H1 (cell line): ENCODE results near the gene ADTRP. TPM values are rescaled to one million over a fixed set of nuclear protein-coding genes. Genes with fewer than 3 reads are reported as not detected.

Experiments used
- CTCF ChIA-PET: fragments of 300-600 bp; sonication (Branson Sonifier 250); formaldehyde crosslinking; loops from one replicate; lab custom pipeline; 2021; ENCODE audit not compliant: partially characterized antibody; lab: Charles Lee
- POLR2A ChIA-PET: fragments of 300-600 bp; sonication (Branson Sonifier 250); formaldehyde crosslinking; loops from one replicate; lab custom pipeline; 2021; ENCODE audit warnings: inconsistent platforms; ENCODE audit not compliant: partially characterized antibody; lab: Charles Lee
- DNase-seq, 2 experiments: peaks; one replicate each; pipeline versions ENCODE4 v3.0.0 to v3.0.0-alpha.2; 2010 to 2022; ENCODE audit warnings: low spot score in 2 of 2, low read depth in 1 of 2, mixed read lengths in 1 of 2
- FAIRE-seq: peaks from 2 replicates; lab custom pipeline; 2011; peaks lifted over from hg19 to GRCh38; lab: Jason Lieb, UNC
- H2AFZ ChIP-seq: 2 replicates; pipeline ENCODE4 v1.8.1; 2012; ENCODE audit warnings: low read length, inconsistent platforms
- H2AK5ac ChIP-seq: 2 replicates; pipeline ENCODE4 v1.6.1; 2013; ENCODE audit warnings: low read depth, low read length
- H2BK120ac ChIP-seq: replicated peaks from 2 replicates; pipeline ENCODE3; 2013; ENCODE audit warnings: low read depth, low read length, inconsistent platforms
- H2BK12ac ChIP-seq: 2 replicates; pipeline ENCODE4 v1.6.1; 2013; ENCODE audit warnings: low read depth, low read length
- H2BK15ac ChIP-seq: 2 replicates; pipeline ENCODE4 v1.6.1; 2013; ENCODE audit warnings: low read length
- H2BK20ac ChIP-seq: 2 replicates; pipeline ENCODE4 v1.6.1; 2013; ENCODE audit warnings: low read length
- H2BK5ac ChIP-seq: 2 replicates; pipeline ENCODE4 v1.6.1; 2013; ENCODE audit warnings: low read depth, low read length
- H3K14ac ChIP-seq: 2 replicates; pipeline ENCODE4 v1.6.1; 2013; ENCODE audit warnings: inconsistent platforms; ENCODE audit not compliant: insufficient read length
- H3K18ac ChIP-seq: 2 replicates; pipeline ENCODE4 v1.6.1; 2013; ENCODE audit warnings: low read length; ENCODE audit errors: extremely low read depth
- H3K23ac ChIP-seq: 2 replicates; pipeline ENCODE4 v1.6.1; 2013; ENCODE audit warnings: inconsistent platforms; ENCODE audit not compliant: insufficient read length
- H3K23me2 ChIP-seq: 2 replicates; pipeline ENCODE4 v1.6.1; 2013; ENCODE audit warnings: low read depth, low read length
- H3K27ac ChIP-seq: 2 replicates; pipeline ENCODE4 v1.6.1; 2011; ENCODE audit warnings: low read depth, low read length, inconsistent platforms
- H3K27me3 ChIP-seq, 4 experiments: replicated peaks in 1 of 4; 1 replicate in 1 of 4; 2 replicates in 3 of 4; pipeline versions ENCODE4 v1.6.1 to v1.8.1; 2011 to 2013; ENCODE audit warnings: low read length in 3 of 4, mild to moderate bottlenecking in 3 of 4, inconsistent platforms in 2 of 4, mixed read lengths in 2 of 4, moderate library complexity in 1 of 4; ENCODE audit not compliant: control insufficient read depth in 3 of 4, insufficient read depth in 3 of 4; ENCODE audit errors: extremely low read depth in 1 of 4
- H3K36me3 ChIP-seq, 4 experiments: 2 replicates each; pipeline versions ENCODE4 v1.6.1 to v1.8.1; 2011 to 2013; ENCODE audit warnings: mild to moderate bottlenecking in 4 of 4, low read length in 3 of 4, moderate library complexity in 2 of 4, control low read depth in 1 of 4, inconsistent platforms in 1 of 4; ENCODE audit not compliant: insufficient read depth in 4 of 4, control insufficient read depth in 2 of 4
- H3K4ac ChIP-seq: replicated peaks from 2 replicates; pipeline ENCODE3; 2013; ENCODE audit warnings: low read length, low read depth, mixed read lengths, inconsistent platforms; ENCODE audit not compliant: insufficient read length
- H3K4me1 ChIP-seq, 4 experiments: replicated peaks in 1 of 4; 1 replicate in 1 of 4; 2 replicates in 3 of 4; pipeline versions ENCODE4 v1.6.1 to v1.8.1; 2011 to 2013; ENCODE audit warnings: low read length in 3 of 4, inconsistent platforms in 2 of 4, mixed read lengths in 1 of 4; ENCODE audit not compliant: insufficient read depth in 4 of 4, control insufficient read depth in 3 of 4
- H3K4me2 ChIP-seq, 2 experiments: 2 replicates each; pipeline versions ENCODE4 v1.6.1 to v1.8.1; 2011 to 2013; ENCODE audit warnings: low read depth in 2 of 2, low read length in 2 of 2, control low read depth in 1 of 2, inconsistent platforms in 1 of 2, mild to moderate bottlenecking in 1 of 2; ENCODE audit not compliant: insufficient read depth in 1 of 2
- H3K4me3 ChIP-seq, 4 experiments: fragments of 200-600, 300-600 bp in 1 of 4; sonication (generic), shearing (Covaris generic), sonication (Bioruptor Twin) in 1 of 4; 2 replicates each; pipeline versions ENCODE4 v1.5.1 to v1.8.1; 2011 to 2016; ENCODE audit warnings: low read length in 4 of 4, low read depth in 3 of 4, control low read depth in 2 of 4, inconsistent platforms in 2 of 4, mild to moderate bottlenecking in 2 of 4, mixed read lengths in 1 of 4, moderate library complexity in 1 of 4; ENCODE audit not compliant: insufficient read depth in 2 of 4; ENCODE audit errors: extremely low read depth in 1 of 4
- H3K56ac ChIP-seq: replicated peaks from 2 replicates; pipeline ENCODE3; 2013; ENCODE audit warnings: low read depth, mild to moderate bottlenecking, mixed read lengths, low read length, inconsistent platforms; ENCODE audit not compliant: insufficient read length
- H3K79me1 ChIP-seq: 2 replicates; pipeline ENCODE4 v1.6.1; 2013; ENCODE audit warnings: low read depth, low read length, control low read depth
- H3K79me2 ChIP-seq, 2 experiments: 2 replicates each; pipeline versions ENCODE4 v1.6.1 to v1.8.1; 2012 to 2013; ENCODE audit warnings: low read length in 2 of 2, mild to moderate bottlenecking in 2 of 2, inconsistent platforms in 1 of 2; ENCODE audit not compliant: insufficient read depth in 2 of 2, control insufficient read depth in 1 of 2
- H3K9ac ChIP-seq, 4 experiments: replicated peaks in 1 of 4; 1 replicate in 1 of 4; 2 replicates in 3 of 4; pipeline versions ENCODE4 v1.6.1 to v1.8.1; 2011 to 2013; ENCODE audit warnings: low read depth in 3 of 4, low read length in 3 of 4, control low read depth in 2 of 4, mild to moderate bottlenecking in 2 of 4, moderate library complexity in 2 of 4, inconsistent platforms in 1 of 4; ENCODE audit errors: extremely low read depth in 1 of 4
- H3K9me3 ChIP-seq, 2 experiments: 2 replicates each; pipeline versions ENCODE4 v1.6.1 to v1.8.1; 2012 to 2013; ENCODE audit warnings: mild to moderate bottlenecking in 2 of 2, moderate library complexity in 2 of 2, control low read depth in 1 of 2, inconsistent platforms in 1 of 2, low read depth in 1 of 2, low read length in 1 of 2, mixed read lengths in 1 of 2; ENCODE audit not compliant: insufficient read depth in 2 of 2
- H4K20me1 ChIP-seq, 2 experiments: replicated peaks in 1 of 2; 2 replicates each; pipeline versions ENCODE3 to v1.8.1; 2011 to 2013; ENCODE audit warnings: inconsistent platforms in 2 of 2, low read length in 2 of 2, mild to moderate bottlenecking in 1 of 2; ENCODE audit not compliant: insufficient read depth in 2 of 2, control insufficient read depth in 1 of 2
- H4K5ac ChIP-seq: 2 replicates; pipeline ENCODE4 v1.6.1; 2013; ENCODE audit warnings: low read length, low read depth, mixed read lengths, inconsistent platforms; ENCODE audit not compliant: insufficient read length
- H4K8ac ChIP-seq: 2 replicates; pipeline ENCODE4 v1.8.0; 2013; ENCODE audit warnings: mild to moderate bottlenecking, moderate library complexity, low read length, inconsistent platforms; ENCODE audit not compliant: insufficient read depth; ENCODE audit errors: extremely low read depth
- H4K91ac ChIP-seq: replicated peaks from 2 replicates; pipeline ENCODE3; 2013; ENCODE audit warnings: low read length, mixed read lengths, inconsistent platforms; ENCODE audit not compliant: insufficient read length
- YY1 ChIP-seq: IDR thresholded peaks from 2 replicates; pipeline ENCODE4 v1.6.1; 2011; ENCODE audit warnings: low read depth, mild to moderate bottlenecking, low read length
- WGBS, 2 experiments: shearing (Covaris generic) in 1 of 2; methylation state at CpG; one replicate each; pipeline versions ENCODE4 v1.1.6 to v1.1.7; 2013 to 2015; ENCODE audit warnings: low lambda C conversion rate in 2 of 2, mixed read lengths in 2 of 2, inconsistent platforms in 1 of 2, low coverage in 1 of 2, missing lambda C conversion rate in 1 of 2; ENCODE audit not compliant: insufficient replicate concordance in 2 of 2, insufficient coverage in 1 of 2, insufficient read length in 1 of 2; ENCODE audit errors: extremely low coverage in 1 of 2, missing lambda C conversion rate in 1 of 2; 5-methylcytosine and 5-hydroxymethylcytosine counted together
- polyA plus RNA-seq, 7 experiments: library from polyadenylated mRNA; depleted of rRNA in 3 of 7; stranded (reverse) in 5 of 7; unstranded in 2 of 7; fragments of >200 nt in 5 of 7; fragments of 200-250 nt in 2 of 7; gene quantifications; 1 replicate in 5 of 7; 2 replicates in 1 of 7; 4 replicates in 1 of 7; pipeline versions ENCODE4 v1.2.1 to v1.2.3, GENCODE V29; 2011 to 2013; ENCODE audit warnings: missing spikeins in 2 of 7, mixed read lengths in 2 of 7
- total RNA-seq: library from RNA; stranded (reverse); fragmentation: NEBNext Ultra II Directional; extraction: Animal tissue kit (Norgen Biotek cat#: 25700); gene quantifications from 2 replicates; pipeline ENCODE4 v1.2.1, GENCODE V29; 2021

ADTRP gene
- total and polyA plus RNA-seq, 2 of the 8 experiments (the other 6 are each of a cell fraction or from before 2014, with no cell fraction given), result 0.08 to 0.45 TPM

GRCh38 chr6:11722805-11723631 lies 55.6 kb downstream of the ADTRP start:
- no peak overlapping the region for H2AK5ac ChIP-seq

More at GRCh38 chr6:11722805-11723631, 55.6 kb downstream of the ADTRP start:
- no peak for FAIRE-seq
- Histone ChIP-seq H3K4ac (no peak overlapping the region), H3K36me3 (no peaks in the 10 kb centered on the region), H3K27ac (no peak overlapping the region), H2AFZ (no peak overlapping the region), H3K14ac (no peak overlapping the region), H3K27me3 (no peaks in the 10 kb centered on the region), H2BK20ac (no peak overlapping the region), H4K5ac (no peak overlapping the region), H3K4me2 (no peak overlapping the region), H3K9ac (no peak overlapping the region), H3K4me1 (no peaks in the 10 kb centered on the region), H4K8ac (no peak overlapping the region), H2BK15ac (no peak overlapping the region), H3K4me3 (no peak overlapping the region), H3K23me2 (no peaks in the 10 kb centered on the region), H3K79me2 (no peaks in the 10 kb centered on the region), H4K20me1 (no peaks in the 10 kb centered on the region), H3K23ac (no peak overlapping the region), H2BK5ac (no peak overlapping the region), H2BK12ac (no peak overlapping the region), H2BK120ac (no peak overlapping the region), H3K9me3 (no peaks in the 10 kb centered on the region), H3K18ac (no peak overlapping the region), H4K91ac (no peak overlapping the region)
- DNase-seq, result no peak
- ChIA-PET POLR2A (no interaction called here), CTCF (interaction anchor here (1.0 to 1.3 kb wide), 4 partner anchors 9 to 226 kb away, joined by 3 to 5 read pairs (median 4); no protein-coding TSS in a partner anchor)
- WGBS, 2 experiments, result 84% methylated on average over 9 of the region's 9 CpGs; no CpG with 5 or more reads in 1 of the 2 experiments
- TF ChIP-seq YY1, result no peak
- TF ChIP-seq, all 59 proteins: peak for 0
- H3K79me1 ChIP-seq, result no peaks in the 10 kb centered on the region
- no peak overlapping the region for H3K56ac ChIP-seq
